SK-N-SH treated with all-trans-retinoic acid at 6 μM for 48 hours (cell line): ENCODE data around the gene ACYP1.

ENCODE experiments used
- ATAC-seq: fragments of 200-7000 bp; cut with Tn5 transposase; 3 replicates; pipeline ENCODE4 v1.9.1; 2020; ENCODE audit warnings: mild to moderate bottlenecking, moderate library complexity
- ARNTL ChIP-seq: fragments of 450-650 bp; formaldehyde crosslinking; IDR thresholded peaks from 2 replicates; pipeline ENCODE4 v1.5.0; 2020; ENCODE audit warnings: low read depth, mild to moderate bottlenecking, moderate library complexity, borderline replicate concordance
- BACH2 ChIP-seq: fragments of 250-450 bp; sonication (Bioruptor Pico); IDR thresholded peaks from 2 replicates; pipeline ENCODE4 v1.9.0; 2021; ENCODE audit warnings: mild to moderate bottlenecking, borderline replicate concordance
- CREB5 ChIP-seq: fragments of 250-450 bp; sonication (Bioruptor Pico); IDR thresholded peaks from 2 replicates; pipeline ENCODE4 v1.5.1; 2020; ENCODE audit warnings: low read depth, mild to moderate bottlenecking, moderate library complexity
- CSDC2 ChIP-seq: fragments of 250-450 bp; sonication (Bioruptor Pico); IDR thresholded peaks from 2 replicates; pipeline ENCODE4 v1.5.0; 2020; ENCODE audit warnings: mild to moderate bottlenecking, moderate library complexity
- CSRNP3 ChIP-seq: fragments of 250-450 bp; sonication (Bioruptor Pico); IDR thresholded peaks from 2 replicates; pipeline ENCODE4 v1.5.1; 2021; ENCODE audit warnings: mild to moderate bottlenecking, moderate library complexity
- GLIS3 ChIP-seq: fragments of 250-450 bp; sonication (Bioruptor Pico); IDR thresholded peaks from 2 replicates; pipeline ENCODE4 v1.5.0; 2020; ENCODE audit warnings: mild to moderate bottlenecking, moderate library complexity
- ISL1 ChIP-seq: fragments of 250-450 bp; sonication (Bioruptor Pico); IDR thresholded peaks from 2 replicates; pipeline ENCODE4 v2.1.2; 2022; ENCODE audit warnings: mild to moderate bottlenecking, moderate library complexity
- OSR1 ChIP-seq: fragments of 250-450 bp; sonication (Bioruptor Pico); IDR thresholded peaks from 2 replicates; pipeline ENCODE4 v1.8.0; 2022; ENCODE audit warnings: moderate library complexity, mild to moderate bottlenecking, inconsistent platforms
- PATZ1 ChIP-seq: fragments of 250-450 bp; sonication (Bioruptor Pico); IDR thresholded peaks from 2 replicates; pipeline ENCODE4 v1.8.0; 2020; ENCODE audit warnings: mild to moderate bottlenecking, moderate library complexity, borderline replicate concordance
- POU6F1 ChIP-seq: fragments of 250-450 bp; sonication (Bioruptor Pico); IDR thresholded peaks from 2 replicates; pipeline ENCODE4 v1.8.0; 2021; ENCODE audit warnings: low read depth, mild to moderate bottlenecking, moderate library complexity, borderline replicate concordance
- RARB ChIP-seq: fragments of 250-450 bp; sonication (Bioruptor Pico); IDR thresholded peaks from 2 replicates; pipeline ENCODE4 v1.8.0; 2021; ENCODE audit warnings: mild to moderate bottlenecking, moderate library complexity
- SNAI2 ChIP-seq: fragments of 250-450 bp; sonication (Bioruptor Pico); IDR thresholded peaks from 2 replicates; pipeline ENCODE4 v1.5.0; 2020; ENCODE audit warnings: mild to moderate bottlenecking, moderate library complexity
- TCF4 ChIP-seq: fragments of 250-450 bp; sonication (Bioruptor Pico); IDR thresholded peaks from 2 replicates; pipeline ENCODE4 v1.8.0; 2021; ENCODE audit warnings: mild to moderate bottlenecking, moderate library complexity, borderline replicate concordance
- TOX ChIP-seq: fragments of 250-450 bp; sonication (Bioruptor Pico); IDR thresholded peaks from 2 replicates; pipeline ENCODE4 v1.8.0; 2021; ENCODE audit warnings: mild to moderate bottlenecking, moderate library complexity, borderline replicate concordance
- TSHZ2 ChIP-seq: fragments of 250-450 bp; sonication (Bioruptor Pico); IDR thresholded peaks from 2 replicates; pipeline ENCODE4 v1.5.0; 2020; ENCODE audit warnings: mild to moderate bottlenecking, moderate library complexity
- ZC3H10 ChIP-seq: fragments of 250-450 bp; sonication (Bioruptor Pico); IDR thresholded peaks from 2 replicates; pipeline ENCODE4 v1.5.1; 2021; ENCODE audit warnings: mild to moderate bottlenecking, moderate library complexity
- ZFP3 ChIP-seq: fragments of 250-450 bp; sonication (Bioruptor Pico); IDR thresholded peaks from 2 replicates; pipeline ENCODE4 v1.5.0; 2020; ENCODE audit warnings: mild to moderate bottlenecking, moderate library complexity
- ZFP30 ChIP-seq: fragments of 450-650 bp; formaldehyde crosslinking; IDR thresholded peaks from 2 replicates; pipeline ENCODE4 v1.5.0; 2022; ENCODE audit warnings: mild to moderate bottlenecking, moderate library complexity
- ZNF565 ChIP-seq: fragments of 450-650 bp; formaldehyde crosslinking; conservative IDR thresholded peaks from 2 replicates; pipeline ENCODE4 v1.5.0; 2020; ENCODE audit warnings: low read depth, mild to moderate bottlenecking, moderate library complexity
- ZNF70 ChIP-seq: fragments of 450-650 bp; formaldehyde crosslinking; IDR thresholded peaks from 2 replicates; pipeline ENCODE4 v1.5.0; 2020; ENCODE audit warnings: mild to moderate bottlenecking, moderate library complexity
- ZNF8 ChIP-seq: fragments of 450-650 bp; formaldehyde crosslinking; IDR thresholded peaks from 2 replicates; pipeline ENCODE4 v1.5.0; 2020; ENCODE audit warnings: mild to moderate bottlenecking, moderate library complexity

The ACYP1 gene

GRCh38 chr14:75023108-75023507, 40.7 kb downstream of the ACYP1 start:
- no peak for ATAC-seq
- TF ChIP-seq ISL1 (no peak), OSR1 (CRISPR knock-in tag) (no peak), TOX (CRISPR knock-in tag) (no peak), CREB5 (CRISPR knock-in tag) (no peak), ARNTL (CRISPR knock-in tag) (no peak), CSRNP3 (no peak), ZNF565 (CRISPR knock-in tag) (no peak), BACH2 (CRISPR knock-in tag) (no peak), GLIS3 (CRISPR knock-in tag) (no peak), PATZ1 (CRISPR knock-in tag) (no peak), CSDC2 (CRISPR knock-in tag) (no peak), POU6F1 (CRISPR knock-in tag) (no peak), TCF4 (CRISPR knock-in tag) (no peak)
- TF ChIP-seq, all 23 proteins: peak for 0

GRCh38 chr14:75022655-75023054, 41.2 kb downstream of the ACYP1 start:
- peak; percentile 60; the same call in 1 of the 3 replicates for ATAC-seq
- TF ChIP-seq PATZ1 (CRISPR knock-in tag) (no peak), TOX (CRISPR knock-in tag) (no peak), TCF4 (CRISPR knock-in tag) (no peak), ZFP3 (CRISPR knock-in tag) (no peak), SNAI2 (CRISPR knock-in tag) (no peak), ARNTL (CRISPR knock-in tag) (no peak), ZNF70 (CRISPR knock-in tag) (no peak), RARB (CRISPR knock-in tag) (no peak), OSR1 (CRISPR knock-in tag) (no peak)
- TF ChIP-seq, all 23 proteins: peak for 0

GRCh38 chr14:75018694-75019093, 45.1 kb downstream of the ACYP1 start:
- no peak for ATAC-seq
- TF ChIP-seq TSHZ2 (CRISPR knock-in tag) (no peak), RARB (CRISPR knock-in tag) (no peak), POU6F1 (CRISPR knock-in tag) (no peak), ZFP3 (CRISPR knock-in tag) (no peak), CSDC2 (CRISPR knock-in tag) (no peak), OSR1 (CRISPR knock-in tag) (no peak), ZFP30 (CRISPR knock-in tag) (no peak), SNAI2 (CRISPR knock-in tag) (no peak), ZNF8 (CRISPR knock-in tag) (no peak), PATZ1 (CRISPR knock-in tag) (no peak), ISL1 (no peak), ZC3H10 (CRISPR knock-in tag) (no peak)
